NCI-H1694 (cell line): ENCODE data around the gene DNAJA3.

Experiments
- DNase-seq: peaks from one replicate; lab custom pipeline; 2025; lab: John Stamatoyannopoulos, UW

The DNAJA3 gene

DNA sequence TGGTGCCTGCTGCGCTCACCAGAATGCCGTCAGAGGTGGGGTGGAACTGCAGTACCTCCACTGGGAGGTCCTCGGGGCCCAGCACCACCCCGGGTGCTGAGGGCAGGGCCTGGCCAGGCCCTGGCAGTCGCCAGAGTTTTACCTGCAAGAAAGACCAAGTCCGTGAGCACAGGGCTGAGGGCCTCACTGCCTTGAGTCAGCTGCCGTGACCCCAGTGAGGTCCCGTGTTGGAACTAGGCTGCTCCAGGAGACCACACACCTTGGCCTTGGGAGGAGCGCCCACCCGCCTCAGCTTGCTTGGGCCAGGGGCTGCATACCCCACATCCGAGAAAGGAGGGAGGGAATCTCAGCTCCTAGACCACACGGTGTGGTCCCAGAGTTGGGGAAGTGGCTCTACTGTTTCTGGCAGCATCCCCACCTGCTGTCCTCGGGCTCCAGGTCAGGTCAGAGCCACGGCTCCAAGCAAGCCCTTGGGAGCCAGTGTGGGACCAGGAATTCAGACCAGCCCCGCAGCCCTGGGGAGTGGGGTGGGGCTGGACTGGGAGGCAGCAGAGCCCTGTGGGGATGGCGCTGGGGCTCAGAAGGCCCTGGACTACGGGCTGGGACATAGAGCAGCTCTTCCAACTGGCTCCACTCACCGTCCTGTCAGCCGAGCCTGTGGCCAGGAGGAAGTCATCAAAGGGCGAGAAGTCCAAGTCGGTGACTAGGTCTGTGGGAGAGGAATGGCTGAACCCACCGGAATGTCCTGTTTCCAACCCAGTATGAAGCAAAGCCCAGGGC lies 17.9 kb upstream of the DNAJA3 start:
- DNase-seq: no peak

DNA sequence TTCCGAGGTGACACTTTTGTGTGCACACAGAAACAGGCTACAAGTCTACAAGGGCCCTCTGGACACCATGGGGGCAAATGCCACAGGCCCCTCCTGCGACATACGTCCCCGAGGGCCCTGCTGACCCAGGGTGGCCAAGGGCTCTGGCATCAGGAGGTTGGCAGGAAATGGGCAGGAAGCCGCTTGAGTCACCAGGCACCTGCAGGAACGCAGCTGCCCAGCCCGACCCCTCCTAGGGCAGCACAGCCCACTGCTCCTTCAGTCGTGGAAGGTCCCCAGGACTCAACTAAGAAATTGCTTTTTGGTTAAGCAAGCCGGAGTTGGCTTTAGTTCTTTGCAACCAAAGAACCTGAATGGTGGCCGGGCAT lies 17.4 kb upstream of the DNAJA3 start:
- no peak for DNase-seq

DNA sequence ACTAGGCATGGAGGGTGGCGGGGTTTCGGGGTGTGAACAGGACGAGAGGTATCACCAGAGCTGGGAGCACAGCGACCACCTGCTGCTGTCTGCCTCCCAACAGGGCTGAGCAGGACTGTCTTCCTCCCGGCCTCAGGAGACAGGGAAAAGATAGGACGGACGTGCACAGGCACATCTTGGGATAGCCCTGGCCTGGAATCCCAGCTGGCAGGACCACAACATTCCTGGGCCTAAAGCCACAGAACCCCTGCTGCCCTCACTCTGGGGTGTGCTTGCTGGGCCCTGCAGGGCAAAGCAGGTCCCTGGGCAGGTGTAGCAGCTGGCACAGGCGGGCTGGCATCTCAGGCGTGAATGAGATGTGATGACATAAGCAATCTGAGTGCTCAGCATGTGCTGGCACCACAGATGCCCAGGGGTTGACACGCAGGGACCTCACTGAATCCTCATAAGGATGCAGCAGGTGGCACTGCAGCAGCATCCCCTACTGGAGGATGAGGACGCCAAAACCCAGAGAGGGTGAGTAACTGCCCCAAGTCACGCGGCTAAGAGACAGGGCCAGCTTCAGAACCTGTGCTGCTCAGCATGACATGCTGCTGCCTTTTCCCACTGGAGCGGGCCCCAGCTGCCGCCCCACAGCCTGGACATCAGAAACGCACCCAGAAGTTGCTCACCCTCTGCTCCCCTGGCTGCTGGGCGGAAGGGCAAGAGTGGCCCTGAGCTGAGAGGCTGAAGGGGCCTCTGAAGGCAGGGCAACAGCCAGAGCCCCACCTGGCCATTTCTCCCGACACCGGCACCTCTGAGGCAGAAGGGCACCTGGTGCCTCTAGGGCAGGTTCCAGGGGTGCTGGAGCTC lies 16.4 kb upstream of the DNAJA3 start:
- DNase-seq: peak; percentile 63

DNA sequence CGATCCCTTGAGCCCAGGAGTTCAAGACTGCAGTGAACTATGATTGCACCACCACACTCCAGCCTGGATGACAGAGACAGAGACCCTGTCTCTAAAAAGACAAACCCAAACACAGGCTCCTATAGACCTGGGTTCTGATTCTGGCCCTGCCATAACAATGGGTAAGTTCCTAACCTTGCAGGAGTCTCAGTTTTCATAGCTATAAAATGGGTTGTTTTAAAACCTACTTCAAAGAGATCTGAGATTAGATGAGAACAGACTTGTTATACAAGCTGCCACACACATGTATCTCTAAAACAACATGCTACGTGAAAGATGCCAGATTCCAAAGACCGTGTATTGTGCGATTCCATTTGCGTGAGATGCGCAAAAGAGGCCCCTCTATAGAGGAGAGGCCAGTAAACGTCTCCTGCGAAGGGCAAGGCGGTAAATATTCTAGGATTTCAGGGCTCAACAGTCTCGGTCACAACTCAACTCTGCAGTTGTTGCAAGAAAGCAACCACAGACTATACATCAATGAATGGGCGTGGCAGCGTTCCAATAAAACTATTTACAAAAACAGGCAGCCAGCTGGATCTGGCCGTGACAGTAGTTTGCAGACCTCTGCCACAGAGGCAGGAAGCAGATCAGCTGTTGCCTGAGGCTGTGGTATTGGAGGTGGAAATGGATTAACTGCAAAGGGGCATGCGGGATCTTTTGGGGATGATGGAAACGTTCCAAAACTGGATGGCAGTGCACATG lies 15.2 kb upstream of the DNAJA3 start:
- DNase-seq: peak; percentile 57

DNA sequence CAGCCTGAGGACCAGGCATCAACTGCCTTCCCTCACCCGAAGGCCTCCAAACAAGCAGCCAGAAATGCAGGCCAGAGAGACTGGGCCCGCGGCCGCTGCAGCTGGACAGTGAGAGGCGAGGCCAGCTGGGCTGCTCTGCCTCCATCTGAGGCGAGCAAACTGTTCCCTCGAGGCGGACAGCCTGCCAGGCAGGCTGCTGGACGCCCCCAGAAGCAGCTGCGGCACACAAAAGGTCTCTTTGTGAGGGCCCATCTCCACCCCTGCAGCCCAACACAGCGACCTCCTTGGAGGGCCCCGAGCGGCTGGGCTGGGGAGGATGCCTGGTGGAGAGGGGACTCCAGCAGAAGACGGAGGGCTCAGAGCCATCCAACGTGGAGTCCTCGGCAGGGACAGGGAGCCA lies 14.0 kb upstream of the DNAJA3 start:
- no peak for DNase-seq

DNA sequence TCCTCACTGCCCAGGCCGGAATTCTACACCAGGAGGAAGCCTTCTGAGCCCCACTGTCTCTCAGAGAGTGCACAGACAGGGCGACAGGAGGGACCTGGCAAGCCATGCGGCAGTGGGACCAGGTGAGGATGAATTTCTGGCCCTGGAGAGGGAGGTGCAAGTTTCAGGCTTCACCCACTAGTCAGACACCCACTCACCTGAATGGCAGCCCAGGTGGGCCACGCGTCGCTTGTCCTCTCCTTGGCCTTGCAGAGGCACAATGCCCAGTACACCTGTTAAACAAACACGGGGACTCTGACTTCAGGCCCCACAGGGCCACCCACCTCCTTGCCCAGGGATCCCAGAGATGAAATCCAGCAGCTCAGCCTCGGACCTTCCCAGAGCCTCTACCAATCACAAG lies 13.5 kb upstream of the DNAJA3 start:
- DNase-seq: no peak

DNA sequence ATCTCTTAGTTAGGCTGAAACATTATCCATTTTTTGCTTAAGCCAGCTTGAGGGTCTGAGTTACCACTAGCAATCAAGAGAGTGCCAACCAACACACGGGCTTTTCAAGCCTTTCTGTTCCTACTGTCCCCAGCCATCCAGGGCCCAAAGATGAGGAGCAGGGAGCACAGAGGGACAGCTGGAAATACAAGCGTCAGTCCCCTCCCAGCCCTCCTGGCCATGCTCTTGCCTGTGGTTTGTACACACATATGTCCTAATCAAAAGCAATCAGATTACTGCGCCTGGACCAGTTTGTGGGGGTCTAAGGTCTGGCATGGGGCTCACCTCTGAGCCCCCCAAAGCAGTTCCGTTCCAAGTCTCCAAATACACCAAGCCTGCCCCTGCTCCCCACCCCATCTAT lies 12.8 kb upstream of the DNAJA3 start:
- no peak for DNase-seq

DNA sequence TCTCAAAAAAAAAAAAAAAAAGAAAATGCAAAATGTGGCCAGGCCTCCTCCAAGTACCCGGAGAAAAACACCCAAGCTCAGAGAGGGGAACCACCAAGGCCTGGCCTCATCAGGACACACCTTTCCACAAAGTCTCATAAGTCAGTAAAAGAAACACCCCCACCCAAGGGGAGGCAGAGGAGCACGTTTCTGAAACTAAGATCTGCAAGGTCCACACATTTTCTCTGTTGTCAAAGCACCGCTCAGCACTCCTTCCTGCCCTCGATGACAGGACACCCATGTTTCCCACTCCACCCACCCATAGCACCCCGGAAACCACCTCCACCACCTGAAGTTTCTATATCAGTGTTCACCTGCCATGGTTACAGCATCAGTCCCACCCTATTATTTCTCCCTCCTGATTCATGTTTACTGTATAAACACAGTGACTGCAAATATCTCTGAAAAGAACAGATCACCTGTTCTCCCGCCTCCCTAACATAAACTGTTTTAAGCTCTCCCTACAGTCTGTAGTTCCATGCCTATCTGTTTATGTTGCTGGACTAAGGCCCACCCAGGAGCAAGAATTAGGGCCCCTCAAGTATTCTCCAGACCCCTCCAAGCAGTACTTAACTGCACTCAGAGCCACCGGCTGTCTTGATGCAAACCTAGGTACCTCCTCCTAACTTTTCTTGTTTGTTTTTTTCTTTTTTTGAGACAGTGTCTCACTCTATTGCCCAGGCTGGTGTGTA lies 11.3 kb upstream of the DNAJA3 start:
- DNase-seq: no peak

DNA sequence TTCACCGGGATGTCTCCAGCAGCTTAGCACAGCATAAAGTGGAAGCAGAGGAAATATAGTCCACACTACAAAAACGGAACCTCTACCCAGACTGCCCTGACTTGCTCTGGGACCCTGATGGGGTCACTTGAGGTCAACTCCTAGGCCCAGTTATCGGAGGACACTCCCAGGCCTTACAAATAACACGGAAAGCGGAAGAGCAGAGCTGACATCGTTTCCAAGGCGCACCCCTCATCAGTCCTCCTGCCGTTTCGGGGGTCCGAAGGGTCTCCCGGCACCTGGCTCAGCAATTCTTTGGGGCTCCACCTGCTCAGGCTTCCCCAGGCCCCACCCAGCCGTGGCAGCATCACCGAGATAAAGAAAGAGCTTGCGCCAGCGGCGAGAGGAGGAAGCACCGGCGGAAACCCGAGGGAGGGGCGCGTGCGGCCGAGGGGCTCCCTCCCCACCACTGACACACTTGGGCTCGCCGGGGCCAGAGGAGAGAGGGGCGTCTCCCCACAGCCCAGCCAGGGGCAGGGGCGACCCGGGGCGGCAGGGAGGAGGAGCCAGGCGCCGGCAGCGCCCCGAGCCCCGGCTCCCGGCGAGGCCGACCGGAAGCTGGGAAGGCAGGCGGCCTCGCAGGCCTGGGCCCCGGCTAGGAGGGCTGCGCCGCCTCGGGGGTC lies 10.0 kb upstream of the DNAJA3 start:
- DNase-seq: no peak

DNA sequence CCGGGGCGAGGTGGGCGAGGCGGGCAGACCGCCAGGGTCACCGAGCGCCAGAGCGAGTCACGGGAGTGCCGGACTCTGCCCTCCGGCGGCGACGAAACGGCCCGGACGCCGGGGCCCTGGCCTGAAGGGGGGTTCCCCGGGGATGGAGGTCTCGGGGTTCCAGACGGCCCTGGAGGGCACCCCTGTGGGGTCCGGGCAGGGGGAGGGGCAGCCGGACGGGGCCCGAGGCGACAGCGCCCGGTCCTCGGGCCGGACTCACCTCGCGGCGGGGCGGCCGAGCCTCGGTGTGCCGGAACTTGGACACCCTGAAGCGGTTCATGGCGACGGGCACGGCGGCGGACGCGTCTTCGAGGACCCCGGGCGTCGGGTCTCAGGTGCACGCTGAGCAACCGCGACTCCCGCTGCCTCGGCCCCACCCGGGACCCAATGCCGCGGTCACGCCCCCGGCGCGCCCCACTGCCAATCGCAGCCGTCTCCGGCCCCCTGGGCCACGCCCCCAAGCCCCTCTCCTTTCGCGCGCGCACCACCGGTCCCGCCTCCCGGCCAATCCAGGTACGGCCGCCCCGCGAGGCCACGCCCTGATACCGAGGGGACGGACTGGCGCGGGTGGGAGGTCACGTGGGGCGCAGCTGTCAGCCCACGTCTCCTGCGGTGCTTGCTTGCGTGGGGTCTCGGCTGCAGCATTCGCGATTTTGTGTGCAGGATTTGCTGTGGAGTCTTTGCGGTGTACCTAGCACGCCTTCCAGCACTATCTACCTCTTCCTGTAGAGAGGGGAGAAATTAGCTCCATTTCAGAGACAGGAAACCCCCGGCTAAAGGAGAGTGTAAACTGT lies 9.3 kb upstream of the DNAJA3 start, which contains the start of gene CORO7:
CORO7 (minus strand) TSS at position 397 of the 833 bp plus-strand sequence; CDS start at position 319, 78 bp downstream.
- peak; percentile 69 for DNase-seq

DNA sequence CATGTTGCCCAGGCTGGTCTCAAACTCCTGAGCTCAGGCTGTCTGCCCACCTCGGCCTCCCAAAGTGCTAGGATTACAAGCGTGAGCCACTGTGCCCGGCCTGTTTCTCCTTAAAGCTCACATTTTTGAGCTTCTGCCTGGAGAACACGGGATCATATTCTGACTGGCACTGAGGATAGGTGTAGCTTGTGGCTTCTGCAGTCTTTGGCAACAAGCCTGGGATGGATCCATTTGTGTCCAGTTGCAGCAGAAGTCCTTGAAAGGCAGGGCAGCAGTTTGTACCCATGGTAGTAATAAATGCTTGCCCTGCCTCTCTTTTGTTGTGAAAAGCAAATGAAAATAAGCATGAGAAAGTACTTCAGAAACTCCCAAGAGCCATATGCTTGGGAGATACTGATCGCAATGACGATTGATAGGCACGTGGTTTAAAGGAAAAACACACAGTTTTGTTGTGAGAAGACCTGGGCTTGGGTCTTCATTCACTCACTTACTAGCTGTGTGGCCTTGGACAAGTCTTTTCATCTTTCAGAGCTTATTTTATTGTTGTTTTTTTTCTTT lies 6.2 kb upstream of the DNAJA3 start:
- DNase-seq: no peak

DNA sequence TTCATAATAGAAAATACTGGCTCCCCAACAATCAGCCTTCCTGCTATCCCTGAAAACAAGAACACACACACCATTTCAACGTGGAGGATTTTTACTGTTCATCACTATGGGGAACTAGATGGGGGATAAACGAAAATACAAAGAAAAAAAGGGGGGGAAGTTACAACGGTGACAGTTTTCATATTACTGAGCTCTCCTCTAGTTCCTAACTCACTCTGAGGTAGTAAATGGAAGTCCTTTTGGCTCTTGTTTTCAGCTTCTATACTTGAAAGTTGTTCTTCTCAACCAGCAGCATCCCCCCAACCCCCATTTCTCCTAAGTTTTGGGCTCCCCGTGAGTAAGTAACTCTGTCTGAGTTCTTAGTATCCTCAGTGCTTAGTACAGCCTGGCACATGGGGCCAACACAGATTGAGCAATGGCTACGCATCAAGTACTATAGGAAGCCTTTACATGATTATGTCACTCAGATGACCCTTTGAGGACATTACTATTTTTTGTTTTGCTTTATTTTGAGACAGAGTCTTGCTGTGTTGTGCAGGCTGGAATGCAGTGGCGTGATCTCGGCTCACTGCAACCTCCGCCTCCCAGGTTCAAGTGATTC lies 5.1 kb upstream of the DNAJA3 start:
- DNase-seq: no peak

DNA sequence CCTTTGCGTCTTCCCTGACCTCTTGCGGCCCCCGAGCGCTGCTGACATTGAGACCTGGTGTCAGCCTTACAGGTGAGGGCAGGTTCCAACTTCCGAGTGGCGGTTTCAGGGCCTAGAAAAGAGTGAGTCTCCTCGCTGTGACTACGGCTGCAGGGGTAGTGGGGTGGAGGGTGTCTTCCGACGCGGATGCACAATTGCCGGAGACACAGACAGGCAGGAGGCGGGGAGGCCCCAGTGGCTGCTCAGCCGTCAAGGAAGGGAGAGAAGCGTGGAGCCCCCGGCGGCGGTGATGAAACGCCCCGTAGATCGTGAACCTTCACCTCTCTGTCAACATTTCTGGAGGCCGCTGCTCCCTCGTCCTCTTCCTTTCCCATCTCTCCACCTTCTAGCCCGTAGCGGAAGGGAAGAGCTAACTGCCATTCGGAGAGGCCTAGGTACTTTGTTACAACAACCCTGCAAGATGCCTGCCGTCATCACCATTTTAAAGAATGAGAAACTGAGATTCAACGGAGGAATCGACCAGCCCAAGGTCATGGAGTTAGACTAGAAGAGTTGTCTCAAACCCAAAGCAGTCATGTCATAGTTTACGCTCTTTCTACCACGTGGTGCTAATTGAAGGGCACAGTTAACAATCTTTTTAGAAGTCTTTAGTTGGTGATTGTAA lies 485 bp downstream of the DNAJA3 start:
- DNase-seq: no peak

DNA sequence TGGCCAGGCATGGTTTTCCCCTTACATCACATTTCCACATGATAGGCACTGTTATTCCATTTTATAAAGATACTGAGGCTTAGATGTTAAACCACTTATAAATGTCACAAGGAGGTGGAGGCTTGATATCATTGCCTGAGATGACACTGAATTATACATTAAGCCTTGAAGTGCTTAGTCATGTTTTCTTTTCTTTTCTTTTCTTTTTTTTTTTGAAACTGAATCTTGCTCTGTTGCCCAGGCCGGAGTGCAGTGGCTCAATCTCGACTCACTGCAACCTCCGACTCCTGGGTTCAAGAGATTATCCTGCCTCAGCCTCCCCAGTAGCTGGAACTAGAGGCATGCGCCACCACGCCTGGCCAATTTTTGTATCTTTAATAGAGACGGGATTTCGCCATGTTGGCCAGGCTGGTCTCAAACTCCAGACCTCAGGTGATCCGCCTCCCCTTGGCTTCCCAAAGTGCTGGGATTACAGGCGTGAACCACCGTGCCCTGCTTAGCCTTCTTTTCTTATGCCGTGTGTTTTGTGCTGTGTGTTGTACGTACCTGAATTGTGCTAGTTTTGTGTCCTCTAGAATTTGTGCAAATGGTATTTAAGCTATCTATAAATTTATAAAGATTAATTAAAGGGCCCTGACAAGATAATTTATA lies 1.2 kb downstream of the DNAJA3 start:
- no peak for DNase-seq

DNA sequence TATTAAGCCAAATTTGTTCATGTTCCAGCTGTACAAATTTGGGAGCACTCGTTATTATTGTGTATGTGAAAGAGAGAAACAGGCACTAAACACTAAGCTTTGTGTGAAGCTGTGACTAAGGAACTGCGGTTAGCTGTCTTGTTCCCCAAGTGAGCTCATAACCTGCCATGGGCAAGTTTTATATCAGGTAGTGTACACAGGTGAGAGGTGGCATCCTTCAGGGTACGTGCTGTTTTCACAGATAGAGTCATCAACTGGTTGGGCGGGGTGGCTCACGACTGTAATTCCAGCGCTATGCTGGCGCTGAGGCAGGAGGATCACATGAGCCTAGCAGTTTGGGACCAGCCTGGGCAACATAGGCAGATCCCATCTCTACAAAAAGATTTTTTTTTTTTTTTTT lies 2.8 kb downstream of the DNAJA3 start:
- DNase-seq: no peak

DNA sequence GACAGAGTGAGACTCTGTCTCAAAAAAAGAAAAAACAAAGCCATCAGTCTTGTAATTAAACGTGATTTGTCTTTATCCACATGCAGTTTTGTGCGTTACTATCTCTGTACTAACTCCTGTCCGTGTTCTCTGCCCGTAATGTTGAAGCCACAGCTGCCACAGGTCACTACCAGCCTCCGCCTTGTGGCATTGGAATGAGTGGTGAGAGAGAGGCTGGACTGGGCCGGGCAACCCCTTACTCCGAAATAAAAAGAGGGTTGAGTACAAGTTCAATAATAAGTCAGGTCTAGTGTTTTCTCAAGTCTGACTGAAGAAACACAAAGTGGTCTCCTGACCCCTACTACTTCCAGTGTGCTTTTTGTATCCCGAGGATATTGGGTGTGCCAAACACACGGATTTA lies 5.4 kb downstream of the DNAJA3 start:
- DNase-seq: no peak

DNA sequence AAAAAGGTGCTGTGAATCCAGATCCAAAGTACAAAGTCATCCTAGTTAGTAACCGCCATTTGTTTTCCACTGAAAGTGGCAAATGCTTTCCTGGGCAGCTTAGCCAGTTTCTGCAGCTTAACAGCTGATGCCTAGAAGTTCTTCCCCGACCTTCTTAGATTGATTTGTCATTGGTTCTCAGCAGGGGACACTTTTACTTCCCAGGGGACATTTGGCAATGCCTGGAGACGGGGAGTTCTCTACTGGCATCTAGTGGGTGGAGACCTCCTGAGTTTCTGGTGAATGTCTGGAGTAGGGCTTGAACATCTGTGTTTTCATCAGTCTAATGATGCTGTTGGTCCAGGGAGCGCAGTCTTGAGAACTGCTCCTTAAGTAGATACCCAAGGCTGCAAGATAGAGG lies 7.6 kb downstream of the DNAJA3 start:
- DNase-seq: no peak

DNA sequence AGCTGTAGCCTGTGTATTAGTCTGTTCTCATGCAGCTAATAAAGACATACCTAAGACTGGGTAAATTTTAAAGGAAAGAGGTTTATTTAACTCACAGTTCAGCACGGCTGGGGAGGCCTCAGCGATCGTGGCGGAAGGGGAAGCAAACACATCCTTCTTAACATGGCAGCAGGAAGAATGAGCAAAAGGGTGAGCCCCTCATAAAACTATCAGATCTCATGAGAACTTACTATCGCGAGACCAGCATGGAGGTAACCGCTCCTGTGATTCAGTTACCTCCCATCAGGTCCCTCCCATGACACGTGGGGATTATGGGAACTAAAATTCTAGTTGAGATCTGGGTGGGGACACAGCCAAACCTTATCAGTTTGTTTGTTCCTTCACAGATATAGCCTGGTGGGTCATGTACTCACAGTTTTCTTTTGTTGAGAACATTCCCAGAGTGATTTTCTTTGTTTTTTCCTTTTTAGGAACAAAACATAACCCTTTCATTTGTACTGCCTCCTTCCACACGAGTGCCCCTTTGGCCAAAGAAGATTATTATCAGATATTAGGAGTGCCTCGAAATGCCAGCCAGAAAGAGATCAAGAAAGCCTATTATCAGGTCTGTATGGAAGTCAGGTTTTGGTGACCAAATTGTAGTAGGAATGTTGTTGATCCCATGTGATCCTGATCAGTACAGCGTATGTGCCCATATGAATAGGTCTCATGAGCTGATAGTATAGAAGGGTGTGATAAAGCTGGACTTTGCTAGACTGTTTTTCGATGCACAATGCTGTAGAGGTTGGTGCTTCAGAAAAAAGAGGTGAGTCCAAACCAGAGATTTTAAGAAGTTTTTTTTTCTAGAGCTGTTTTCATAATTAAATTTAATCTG lies 8.5 kb downstream of the DNAJA3 start:
- DNase-seq: no peak
